Vagina (tissue), 2 donors: ENCODE measurements around the gene RRAS.

Experiments used
- POLR2A ChIP-seq, 2 donors: fragments of 450-650 bp; IDR thresholded peaks; one replicate each; pipeline ENCODE4 v1.6.1; 2017; ENCODE audit warnings: antibody characterized with exemption in 2 of 2, mild to moderate bottlenecking in 2 of 2, moderate library complexity in 2 of 2
- POLR2AphosphoS5 ChIP-seq, 2 donors: sonication (generic); formaldehyde crosslinking; IDR thresholded peaks; one replicate each; pipeline ENCODE4 v1.9.0; 2017; ENCODE audit warnings: antibody characterized with exemption in 2 of 2, mild to moderate bottlenecking in 2 of 2, low read depth in 1 of 2; ENCODE audit not compliant: insufficient read depth in 1 of 2
- TF ChIP-seq, protein P1 (sequence below), 3 experiments: fragments of 450-650 bp in 2 of 3; fragments of 200-600 bp in 1 of 3; sonication (generic) in 1 of 3; IDR thresholded peaks; one replicate each; pipeline ENCODE4 v1.5.1; 2017 to 2019; ENCODE audit warnings: antibody characterized with exemption in 3 of 3, mild to moderate bottlenecking in 2 of 3, moderate library complexity in 2 of 3

- TF ChIP-seq POLR2AphosphoS5 (IDR thresholded peaks at IDR 0.05; ENCODE audit: insufficient read depth in 1 of 2, low read depth in 1 of 2) (no peak), POLR2A (IDR thresholded peaks at IDR 0.05) (no peak)
- TF ChIP-seq, protein P1, sequence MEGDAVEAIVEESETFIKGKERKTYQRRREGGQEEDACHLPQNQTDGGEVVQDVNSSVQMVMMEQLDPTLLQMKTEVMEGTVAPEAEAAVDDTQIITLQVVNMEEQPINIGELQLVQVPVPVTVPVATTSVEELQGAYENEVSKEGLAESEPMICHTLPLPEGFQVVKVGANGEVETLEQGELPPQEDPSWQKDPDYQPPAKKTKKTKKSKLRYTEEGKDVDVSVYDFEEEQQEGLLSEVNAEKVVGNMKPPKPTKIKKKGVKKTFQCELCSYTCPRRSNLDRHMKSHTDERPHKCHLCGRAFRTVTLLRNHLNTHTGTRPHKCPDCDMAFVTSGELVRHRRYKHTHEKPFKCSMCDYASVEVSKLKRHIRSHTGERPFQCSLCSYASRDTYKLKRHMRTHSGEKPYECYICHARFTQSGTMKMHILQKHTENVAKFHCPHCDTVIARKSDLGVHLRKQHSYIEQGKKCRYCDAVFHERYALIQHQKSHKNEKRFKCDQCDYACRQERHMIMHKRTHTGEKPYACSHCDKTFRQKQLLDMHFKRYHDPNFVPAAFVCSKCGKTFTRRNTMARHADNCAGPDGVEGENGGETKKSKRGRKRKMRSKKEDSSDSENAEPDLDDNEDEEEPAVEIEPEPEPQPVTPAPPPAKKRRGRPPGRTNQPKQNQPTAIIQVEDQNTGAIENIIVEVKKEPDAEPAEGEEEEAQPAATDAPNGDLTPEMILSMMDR (IDR thresholded peaks at IDR 0.05) = no peak
These were observed 34.3 kb downstream of the RRAS start for GRCh38 chr19:49605605-49606004.
